Neural cell (in vitro differentiated cells): ENCODE results near the gene RPL19.

Source experiments
- CTCF ChIP-seq: fragments of 450-650 bp; IDR thresholded peaks from 2 replicates; pipeline ENCODE4 v1.5.1; 2014; ENCODE audit warnings: antibody characterized with exemption, mild to moderate bottlenecking, moderate library complexity; ENCODE audit not compliant: poor library complexity, severe bottlenecking
- EZH2 ChIP-seq: fragments of 200-600, 300-800 bp; shearing (Covaris generic), sonication (generic); IDR thresholded peaks from 2 replicates; pipeline ENCODE4 v1.6.1; 2014; ENCODE audit warnings: antibody characterized with exemption, low read length, borderline replicate concordance, mild to moderate bottlenecking; ENCODE audit not compliant: insufficient read depth, poor library complexity, severe bottlenecking
- MXI1 ChIP-seq: fragments of 450-650 bp; conservative IDR thresholded peaks from 2 replicates; pipeline ENCODE4 v1.6.1; 2014; ENCODE audit warnings: antibody characterized with exemption, mild to moderate bottlenecking; ENCODE audit not compliant: poor library complexity, severe bottlenecking
- POLR2AphosphoS5 ChIP-seq: IDR thresholded peaks from 2 replicates; pipeline ENCODE4 v1.6.1; 2012
- RAD21 ChIP-seq: fragments of 450-650 bp; conservative IDR thresholded peaks from 2 replicates; pipeline ENCODE4 v1.6.1; 2014; ENCODE audit warnings: antibody characterized with exemption, mild to moderate bottlenecking, moderate library complexity
- SMC3 ChIP-seq: fragments of 450-650 bp; conservative IDR thresholded peaks from 2 replicates; pipeline ENCODE4 v1.6.1; 2014; ENCODE audit warnings: antibody characterized with exemption, mild to moderate bottlenecking, moderate library complexity; ENCODE audit not compliant: poor library complexity
- TF ChIP-seq, protein P1 (sequence below): IDR thresholded peaks from 2 replicates; pipeline ENCODE4 v1.6.1; 2012; ENCODE audit warnings: borderline replicate concordance

- TF ChIP-seq EZH2 (no peak), SMC3 (no peak), CTCF (no peak), RAD21 (no peak), POLR2AphosphoS5 (no peak), MXI1 (no peak)
- TF ChIP-seq, protein P1, sequence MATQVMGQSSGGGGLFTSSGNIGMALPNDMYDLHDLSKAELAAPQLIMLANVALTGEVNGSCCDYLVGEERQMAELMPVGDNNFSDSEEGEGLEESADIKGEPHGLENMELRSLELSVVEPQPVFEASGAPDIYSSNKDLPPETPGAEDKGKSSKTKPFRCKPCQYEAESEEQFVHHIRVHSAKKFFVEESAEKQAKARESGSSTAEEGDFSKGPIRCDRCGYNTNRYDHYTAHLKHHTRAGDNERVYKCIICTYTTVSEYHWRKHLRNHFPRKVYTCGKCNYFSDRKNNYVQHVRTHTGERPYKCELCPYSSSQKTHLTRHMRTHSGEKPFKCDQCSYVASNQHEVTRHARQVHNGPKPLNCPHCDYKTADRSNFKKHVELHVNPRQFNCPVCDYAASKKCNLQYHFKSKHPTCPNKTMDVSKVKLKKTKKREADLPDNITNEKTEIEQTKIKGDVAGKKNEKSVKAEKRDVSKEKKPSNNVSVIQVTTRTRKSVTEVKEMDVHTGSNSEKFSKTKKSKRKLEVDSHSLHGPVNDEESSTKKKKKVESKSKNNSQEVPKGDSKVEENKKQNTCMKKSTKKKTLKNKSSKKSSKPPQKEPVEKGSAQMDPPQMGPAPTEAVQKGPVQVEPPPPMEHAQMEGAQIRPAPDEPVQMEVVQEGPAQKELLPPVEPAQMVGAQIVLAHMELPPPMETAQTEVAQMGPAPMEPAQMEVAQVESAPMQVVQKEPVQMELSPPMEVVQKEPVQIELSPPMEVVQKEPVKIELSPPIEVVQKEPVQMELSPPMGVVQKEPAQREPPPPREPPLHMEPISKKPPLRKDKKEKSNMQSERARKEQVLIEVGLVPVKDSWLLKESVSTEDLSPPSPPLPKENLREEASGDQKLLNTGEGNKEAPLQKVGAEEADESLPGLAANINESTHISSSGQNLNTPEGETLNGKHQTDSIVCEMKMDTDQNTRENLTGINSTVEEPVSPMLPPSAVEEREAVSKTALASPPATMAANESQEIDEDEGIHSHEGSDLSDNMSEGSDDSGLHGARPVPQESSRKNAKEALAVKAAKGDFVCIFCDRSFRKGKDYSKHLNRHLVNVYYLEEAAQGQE, result no peak
Observed at GRCh38 chr17:39186481-39187002, 13.5 kb upstream of the RPL19 start.
